Measurements from ENCODE around the gene GPR17. TPM values are rescaled to one million over a fixed set of nuclear protein-coding genes. Genes with fewer than 3 reads are reported as not detected.

GPR17 gene
- total and polyA plus RNA-seq, 2 experiments from 2014 or later: 0.39 TPM; not detected in 1

GRCh38 chr2:127673291-127674069 is 27.5 kb downstream of the GPR17 start:
- Histone ChIP-seq H3K79me2 (no peaks in the 10 kb centered on the region), H3K36me3 (replicated peaks; ENCODE audit: insufficient read depth, low read depth) (no peaks in the 10 kb centered on the region), H3K27me3 (peaks cover 38% of the 10 kb centered on the region), H3K27ac (no peak overlapping the region), H3K9me2 (replicated peaks; ENCODE audit: insufficient read depth) (no peaks in the 10 kb centered on the region), H3K9me3 (ENCODE audit: low read depth) (no peaks in the 10 kb centered on the region), H3K4me2 (peak overlapping the region; percentile 100), H2AFZ (no peak overlapping the region), H4K20me1 (ENCODE audit: insufficient read depth, poor library complexity, severe bottlenecking) (no peaks in the 10 kb centered on the region), H3K4me1 (ENCODE audit: insufficient read depth) (no peaks in the 10 kb centered on the region), H3K4me3 (no peak overlapping the region)
- TF ChIP-seq CTCF (IDR thresholded peaks at IDR 0.05; ENCODE audit: poor library complexity) (no peak), EZH2 (IDR thresholded peaks at IDR 0.05; ENCODE audit: borderline replicate concordance) (no peak)
- 91% methylated on average over 17 of the region's 17 CpGs for WGBS (ENCODE audit: low lambda C conversion rate, missing lambda C conversion rate)
- peak; percentile 3 for DNase-seq (ENCODE audit: low spot score)

GRCh38 chr2:127674241-127675209 is 28.6 kb downstream of the GPR17 start:
- H3K27me3 ChIP-seq: peaks cover 38% of the 10 kb centered on the region
- H3K9me3 ChIP-seq (ENCODE audit: low read depth): no peaks in the 10 kb centered on the region
- no peak overlapping the region for H2AFZ ChIP-seq
- H3K27ac ChIP-seq: no peak overlapping the region
- no peaks in the 10 kb centered on the region for H3K36me3 ChIP-seq (replicated peaks; ENCODE audit: insufficient read depth, low read depth)
- H4K20me1 ChIP-seq (ENCODE audit: insufficient read depth, poor library complexity, severe bottlenecking): no peaks in the 10 kb centered on the region
- no peak for TF ChIP-seq EZH2phosphoT487 (IDR thresholded peaks at IDR 0.05; ENCODE audit: low read depth, severe bottlenecking, unreplicated experiment)
- peak; percentile 59 for TF ChIP-seq EZH2 (IDR thresholded peaks at IDR 0.05; ENCODE audit: borderline replicate concordance)
- WGBS (ENCODE audit: low lambda C conversion rate, missing lambda C conversion rate): 18% methylated on average over 27 of the region's 72 CpGs
- no peaks in the 10 kb centered on the region for H3K79me2 ChIP-seq
- no peaks in the 10 kb centered on the region for H3K9me2 ChIP-seq (replicated peaks; ENCODE audit: insufficient read depth)
- no peaks in the 10 kb centered on the region for H3K4me1 ChIP-seq (ENCODE audit: insufficient read depth)
- DNase-seq (ENCODE audit: low spot score): no peak
- H3K4me3 ChIP-seq: peak overlapping the region; percentile 42
- peak overlapping the region; percentile 100 for H3K4me2 ChIP-seq

- Histone ChIP-seq H3K4me1 (ENCODE audit: insufficient read depth) (no peaks in the 10 kb centered on the region), H3K27me3 (peaks cover 38% of the 10 kb centered on the region), H3K4me2 (peak within 1 kb of the TSS; percentile 100), H2AFZ (peak within 1 kb of the TSS; percentile 78), H3K9me3 (ENCODE audit: low read depth) (no peaks in the 10 kb centered on the region), H3K36me3 (replicated peaks; ENCODE audit: insufficient read depth, low read depth) (no peaks in the 10 kb centered on the region), H3K27ac (no peak within 1 kb of the TSS), H3K4me3 (peak within 1 kb of the TSS; percentile 64), H3K9me2 (replicated peaks; ENCODE audit: insufficient read depth) (no peaks in the 10 kb centered on the region), H4K20me1 (ENCODE audit: insufficient read depth, poor library complexity, severe bottlenecking) (no peaks in the 10 kb centered on the region), H3K79me2 (no peaks in the 10 kb centered on the region)
- TF ChIP-seq CTCF (IDR thresholded peaks at IDR 0.05; ENCODE audit: poor library complexity) (peak; percentile 26), EZH2phosphoT487 (IDR thresholded peaks at IDR 0.05; ENCODE audit: low read depth, severe bottlenecking, unreplicated experiment) (no peak), EZH2 (IDR thresholded peaks at IDR 0.05; ENCODE audit: borderline replicate concordance) (no peak)
- peak; percentile 42 for DNase-seq (ENCODE audit: low spot score)
- 7% methylated on average over 35 of the region's 56 CpGs for WGBS (ENCODE audit: low lambda C conversion rate, missing lambda C conversion rate)
Observed at GRCh38 chr2:127675331-127676261, 29.6 kb downstream of the GPR17 start, which contains the start of gene LIMS2. Gene LIMS2, minus strand, starts transcription at chr2:127675530. Its CDS starts 506 bp downstream, at chr2:127675024.
